CD4-positive, alpha-beta T cell treated with Interleukin-12 subunit alpha and Interleukin-12 subunit beta, for 1 hour (primary cell): Measurements from ENCODE around the gene ZNF559.
"Not testable (repeated sequence)": the region's sequence is repeated elsewhere in the genome, so short reads cannot be mapped to it uniquely, and the experiment has no call there.

Experiments used
- DNase-seq: peaks from one replicate; pipeline ENCODE4 v3.0.0-alpha.2; 2020

The ZNF559 gene

DNA sequence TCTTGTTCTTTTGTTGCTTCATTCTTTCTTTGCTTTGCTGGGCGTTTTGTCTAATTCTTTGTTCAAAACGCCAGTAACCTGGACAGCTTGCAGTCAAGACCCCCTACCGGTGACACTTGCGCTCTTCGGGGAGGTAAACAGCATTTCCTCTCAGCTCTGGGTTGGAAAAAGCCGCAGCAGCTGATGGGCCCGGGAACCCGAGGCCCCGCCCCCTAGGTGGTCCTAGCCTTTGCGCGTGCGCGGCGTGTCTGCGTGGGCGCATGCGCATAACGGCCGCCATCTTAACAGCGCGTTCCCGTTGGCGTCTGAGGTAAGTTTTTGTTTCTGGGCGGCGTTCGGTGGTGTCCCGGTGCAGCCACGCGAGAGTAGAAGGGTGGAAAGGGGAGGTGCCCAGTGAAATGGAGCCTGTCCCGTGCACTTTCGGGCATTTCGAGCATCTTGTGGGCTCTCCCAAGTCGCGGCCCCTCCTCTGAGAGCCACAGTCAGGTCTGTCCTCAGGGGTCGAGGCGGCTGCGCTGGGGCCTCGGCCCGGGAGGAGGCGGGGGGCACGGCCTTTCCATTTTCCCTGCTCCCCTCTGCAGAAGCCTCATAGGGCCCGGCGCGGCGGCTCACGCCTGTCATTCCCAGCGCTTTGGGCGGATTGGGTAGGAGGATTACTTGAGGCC is at the start of gene ZNF559:
Gene ZNF559 (plus strand): TSS at position 261 of the 665 bp plus-strand sequence. CDS start 14,371 bp downstream, outside the sequence.
- DNase-seq, result peak; percentile 97

DNA sequence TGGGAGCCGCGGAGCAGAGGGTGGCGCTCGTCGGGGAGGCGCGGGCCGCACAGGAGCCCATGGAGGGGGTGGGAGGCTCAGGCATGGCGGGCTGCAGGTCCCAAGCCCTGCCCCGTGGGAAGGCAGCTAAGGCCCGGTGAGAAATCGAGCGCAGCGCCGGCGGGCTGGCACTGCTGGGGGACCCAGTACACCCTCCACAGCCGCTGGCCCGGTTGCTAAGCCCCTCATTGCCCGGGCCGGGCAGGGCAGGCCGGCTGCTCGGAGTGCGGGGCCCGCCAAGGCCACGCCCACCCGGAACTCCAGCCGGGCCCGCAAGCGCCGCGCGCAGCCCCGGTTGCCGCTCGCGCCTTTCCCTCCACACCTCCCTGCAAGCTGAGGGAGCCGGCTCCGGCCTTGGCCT is 40.5 kb upstream of the ZNF559 start:
- peak; percentile 20 for DNase-seq

DNA sequence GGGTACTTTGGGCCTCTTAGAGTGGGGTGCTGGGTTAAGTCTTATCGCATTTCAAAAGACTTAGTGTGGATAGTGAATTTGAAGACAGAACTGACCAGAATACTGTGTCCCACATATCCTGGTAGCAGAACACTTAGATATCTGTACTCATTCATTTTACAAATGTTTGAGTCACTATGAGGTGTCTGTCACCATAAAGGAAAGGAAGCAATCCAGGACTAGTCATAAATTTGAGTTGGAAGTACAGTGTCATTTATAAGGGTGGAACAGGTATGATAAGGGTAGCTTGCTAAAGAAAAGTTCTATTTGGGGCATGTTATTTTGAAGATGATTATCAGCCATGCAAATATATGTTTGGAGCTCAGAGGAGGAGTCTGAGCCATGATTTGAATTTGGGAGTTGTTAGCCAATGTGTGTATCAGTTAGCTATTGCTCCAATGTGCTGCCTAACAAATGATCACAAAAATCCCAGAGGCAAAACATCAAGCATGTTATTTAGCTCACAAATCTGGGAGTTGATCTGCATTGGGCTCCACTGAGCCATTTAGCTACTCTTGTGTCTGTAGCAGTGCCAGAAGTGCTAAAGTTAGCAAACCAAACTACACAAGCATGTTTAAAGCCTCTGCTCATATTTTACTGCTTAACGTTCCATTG is 34.6 kb upstream of the ZNF559 start:
- no peak for DNase-seq

DNA sequence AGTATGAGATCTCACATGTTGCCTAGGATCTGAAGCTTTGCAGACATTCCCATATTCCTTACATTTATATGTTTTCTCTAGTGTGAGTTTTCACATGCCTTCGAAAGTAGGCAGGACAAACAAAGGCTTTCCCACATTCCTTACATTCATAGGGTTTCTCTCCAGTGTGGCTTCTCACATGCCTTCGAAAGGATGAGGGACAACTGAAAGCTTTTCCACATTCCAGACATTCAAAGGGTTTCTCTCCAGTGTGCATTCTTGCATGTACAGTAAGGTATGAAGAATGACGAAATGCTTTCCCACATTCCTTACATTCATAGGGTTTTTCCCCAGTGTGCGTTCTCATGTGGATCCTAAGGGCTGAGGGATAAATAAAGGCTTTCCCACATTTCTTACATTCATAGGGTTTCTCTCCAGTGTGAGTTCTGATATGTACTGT is 28.5 kb upstream of the ZNF559 start:
- no peak for DNase-seq

DNA sequence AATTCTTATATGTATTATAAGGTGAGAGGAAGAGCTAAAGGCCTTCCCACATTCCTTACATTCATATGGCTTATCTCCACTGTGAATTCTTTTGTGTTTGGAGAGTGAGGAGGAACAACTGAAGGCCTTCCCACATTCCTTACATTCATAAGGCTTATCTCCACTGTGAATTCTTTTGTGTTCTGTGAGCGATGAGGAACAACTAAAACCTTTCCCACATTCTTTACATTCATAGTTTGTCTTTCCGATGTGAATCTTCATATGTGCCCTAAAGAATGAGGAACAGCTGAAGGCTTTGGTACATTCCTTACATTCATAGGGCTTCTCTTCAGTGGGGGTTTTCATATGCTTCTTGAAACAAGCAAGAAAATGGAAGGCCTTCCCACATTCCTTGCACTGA is 27.6 kb upstream of the ZNF559 start:
- no peak for DNase-seq

DNA sequence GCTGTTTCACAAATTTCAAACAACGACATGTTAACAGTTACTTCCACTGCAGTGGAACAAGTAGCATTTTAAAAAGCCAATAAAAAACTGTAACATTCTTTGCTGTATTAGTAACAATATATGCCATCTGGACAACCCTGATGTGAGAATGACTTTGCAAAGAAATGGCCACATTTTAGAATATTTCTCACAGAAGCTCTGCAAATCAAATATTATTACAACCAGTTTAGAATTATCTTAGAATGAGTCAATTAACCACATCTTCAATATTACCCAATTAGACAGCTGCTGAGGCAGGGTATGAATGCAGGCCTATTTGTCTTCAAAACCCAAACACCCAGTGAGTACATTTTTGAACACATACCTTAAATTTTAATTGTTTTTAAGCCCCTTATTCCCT is 17.5 kb upstream of the ZNF559 start:
- DNase-seq, result no peak

DNA sequence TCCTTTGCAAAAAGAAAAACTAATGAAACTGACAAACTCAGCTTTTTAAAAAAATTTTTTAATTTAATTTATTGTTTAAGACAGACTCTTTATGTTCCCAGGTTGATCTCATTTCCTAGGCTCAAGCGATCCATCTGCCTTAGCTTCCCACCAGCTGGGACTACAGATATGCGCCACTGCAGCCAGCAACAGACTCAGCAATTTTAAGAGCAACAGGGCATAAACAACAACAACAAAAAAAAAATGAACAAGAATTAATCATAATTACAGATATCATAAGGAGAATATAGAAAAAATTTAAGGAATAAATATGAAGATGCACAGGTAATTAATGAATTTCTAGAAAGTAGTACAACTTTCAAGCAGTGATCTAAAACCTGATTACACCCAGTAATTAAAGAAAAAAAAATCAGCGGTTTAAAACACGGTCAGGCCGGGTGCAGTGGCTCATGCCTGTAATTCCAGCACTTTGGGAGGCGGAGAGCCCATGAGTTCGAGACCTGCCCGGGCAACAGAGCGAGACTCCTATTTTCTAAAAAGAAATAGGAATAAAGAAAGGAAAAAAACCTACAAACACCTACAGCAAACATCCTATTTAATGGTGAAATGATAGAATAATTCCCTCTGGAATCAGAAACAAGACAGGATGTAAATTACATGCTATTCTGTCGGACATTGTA is 15.7 kb upstream of the ZNF559 start:
- no peak for DNase-seq

DNA sequence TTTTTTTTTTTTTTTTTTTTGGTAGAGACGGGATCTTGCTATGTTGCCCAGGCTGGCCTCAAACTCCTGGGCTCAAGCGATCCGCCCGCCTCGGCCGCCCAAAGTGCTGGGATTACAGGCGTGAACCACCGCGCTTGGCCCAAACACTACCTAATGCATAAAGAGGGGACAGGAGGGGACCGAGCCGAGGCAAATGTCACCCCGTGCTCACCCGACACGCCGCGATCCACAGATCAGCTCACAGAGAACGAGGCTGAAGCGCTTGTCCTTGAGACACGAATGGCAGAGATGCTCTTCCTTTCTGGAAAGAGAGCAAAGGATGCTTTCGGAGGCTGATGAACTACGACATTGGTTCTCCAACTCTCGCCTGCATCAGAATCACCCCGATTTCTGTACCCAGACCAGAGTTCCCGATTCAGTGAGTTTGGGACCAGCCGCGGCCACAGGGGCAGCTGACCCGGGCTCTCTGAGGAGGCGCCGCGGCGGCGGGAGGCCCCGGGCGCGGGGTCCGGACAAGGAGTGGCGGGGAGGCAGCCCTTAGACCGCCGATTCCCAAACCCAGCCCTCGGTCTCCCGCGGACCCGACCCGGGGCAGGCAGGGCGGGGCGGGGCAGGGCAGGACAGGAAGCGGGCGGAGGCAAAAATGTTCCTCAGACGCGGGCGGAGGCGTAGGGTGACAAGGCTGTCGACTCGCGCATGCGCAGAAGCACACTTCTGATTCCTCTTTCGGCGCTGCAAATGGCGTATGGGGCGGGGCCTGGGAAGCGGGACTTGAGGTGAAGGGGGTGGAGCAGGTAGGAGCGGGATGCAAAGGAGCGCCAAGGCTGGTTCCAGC is 14.6 kb upstream of the ZNF559 start, which contains the start of gene ZNF699:
Gene ZNF699 (minus strand): TSS at position 700 of the 835 bp plus-strand sequence. CDS start 4,719 bp downstream, outside the sequence.
- peak; percentile 98 for DNase-seq

DNA sequence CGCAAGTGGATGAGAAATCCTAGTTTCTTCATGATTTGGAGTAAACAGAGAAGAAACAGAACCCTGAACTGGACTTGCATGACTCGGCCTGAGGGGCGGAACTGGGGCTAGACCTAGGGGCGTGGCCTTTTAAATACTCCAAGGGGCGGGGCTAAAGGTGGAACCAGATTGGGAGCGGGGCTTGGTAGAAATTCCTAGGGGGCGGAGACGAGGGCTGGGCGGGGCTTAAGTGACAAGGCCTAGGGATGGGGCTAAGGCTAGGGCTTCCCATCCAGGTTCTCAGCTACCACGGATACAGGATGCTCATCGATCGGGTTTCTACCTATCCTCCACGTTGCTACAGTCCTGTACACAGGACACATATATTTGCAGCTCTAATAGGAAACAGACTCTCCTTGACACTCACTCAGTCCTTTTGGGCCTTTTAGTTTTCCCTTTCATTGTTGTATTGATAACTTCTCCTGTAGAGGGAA is 14.0 kb upstream of the ZNF559 start:
- DNase-seq, result no peak

DNA sequence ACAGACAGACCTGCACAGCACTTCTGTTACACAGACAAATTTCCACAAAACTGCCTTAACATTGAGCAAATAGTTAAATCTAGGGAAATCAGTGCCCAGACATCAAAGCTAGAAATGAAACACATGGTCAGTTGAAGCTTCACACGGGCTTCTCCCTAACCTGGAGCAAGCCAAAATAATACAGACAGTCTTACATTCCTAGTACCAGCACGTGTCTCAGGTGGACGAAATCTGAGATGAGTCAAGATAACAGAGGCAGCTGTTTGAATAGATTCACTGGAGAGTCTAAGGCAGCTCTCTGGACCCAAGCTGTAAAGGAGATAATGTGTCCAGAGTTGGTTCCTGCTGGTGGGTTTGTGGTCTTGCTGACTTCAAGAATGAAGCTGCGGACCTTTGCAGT is 10.2 kb upstream of the ZNF559 start:
- no peak for DNase-seq

DNA sequence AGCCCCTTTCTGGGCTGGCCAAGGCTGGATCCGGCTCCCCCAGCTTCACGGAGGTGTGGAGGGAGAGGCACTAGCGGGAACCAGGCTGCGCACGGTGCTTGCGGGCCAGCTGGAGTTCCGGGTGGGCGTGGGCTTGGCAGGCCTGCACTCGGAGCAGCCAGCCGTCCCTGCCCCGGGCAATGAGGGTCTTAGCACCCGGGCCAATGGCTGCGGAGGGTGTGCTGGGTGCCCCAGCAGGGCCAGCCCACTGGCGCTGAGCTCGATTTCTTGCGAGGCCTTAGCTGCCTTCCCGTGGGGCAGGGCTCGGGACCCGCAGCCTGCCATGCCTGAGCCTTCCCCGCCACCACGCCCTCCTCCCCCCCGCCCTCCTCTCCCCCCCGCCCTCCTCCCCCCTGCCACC is 2.6 kb upstream of the ZNF559 start:
- DNase-seq, result no peak

DNA sequence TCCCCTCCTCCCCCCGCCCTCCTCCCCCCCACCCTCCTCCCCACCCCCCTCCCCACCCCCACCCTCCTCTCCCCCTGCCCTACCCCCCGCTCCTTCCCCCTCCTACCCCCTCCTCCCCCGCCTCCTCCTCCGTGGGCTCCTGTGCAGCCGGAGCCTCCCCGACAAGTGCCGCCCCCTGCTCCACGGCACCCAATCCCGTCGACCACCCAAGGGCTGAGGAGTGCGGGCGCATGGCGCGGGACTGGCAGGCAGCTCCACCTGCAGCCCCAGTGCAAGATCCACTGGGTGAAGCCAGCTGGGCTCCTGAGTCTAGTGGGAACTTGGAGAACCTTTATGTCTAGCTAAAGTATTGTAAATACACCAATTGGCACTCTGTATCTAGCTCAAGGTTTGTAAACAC is 2.2 kb upstream of the ZNF559 start:
- DNase-seq, result not testable (repeated sequence)

DNA sequence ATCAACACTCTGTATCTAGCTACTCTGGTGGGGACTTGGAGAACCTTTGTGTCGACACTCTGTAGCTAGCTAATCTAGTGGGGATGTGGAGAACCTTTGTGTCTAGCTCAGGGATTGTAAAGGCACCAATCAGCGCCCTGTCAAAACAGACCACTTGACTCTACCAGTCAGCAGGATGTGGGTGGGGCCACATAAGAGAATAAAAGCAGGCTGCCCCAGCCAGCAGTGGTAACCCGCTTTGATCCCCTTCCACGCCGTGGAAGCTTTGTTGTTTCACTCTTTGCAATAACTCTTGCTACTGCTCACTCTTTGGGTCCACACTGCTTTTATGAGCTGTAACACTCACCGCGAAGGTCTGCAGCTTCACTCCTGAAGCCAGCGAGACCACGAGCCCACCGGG is 1.8 kb upstream of the ZNF559 start:
- DNase-seq, result not testable (repeated sequence)

DNA sequence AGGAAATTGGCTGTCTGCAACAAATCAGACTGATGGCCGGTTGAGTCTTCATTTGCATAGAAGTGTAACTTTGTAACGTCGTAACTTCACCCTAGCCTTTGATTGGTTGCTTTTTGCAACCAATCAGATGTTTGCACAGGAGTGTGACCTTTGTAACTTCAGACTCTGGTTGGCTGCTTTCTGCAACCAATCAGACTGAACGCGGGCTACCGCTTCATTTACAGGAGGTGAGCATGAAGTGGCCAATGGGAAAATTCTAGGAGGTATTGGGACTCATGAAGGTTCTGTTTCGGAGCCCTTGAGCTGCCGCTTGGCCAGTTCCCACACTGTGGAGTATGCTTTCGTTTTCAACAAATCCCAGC is 441 bp upstream of the ZNF559 start:
- DNase-seq, result peak; percentile 76

DNA sequence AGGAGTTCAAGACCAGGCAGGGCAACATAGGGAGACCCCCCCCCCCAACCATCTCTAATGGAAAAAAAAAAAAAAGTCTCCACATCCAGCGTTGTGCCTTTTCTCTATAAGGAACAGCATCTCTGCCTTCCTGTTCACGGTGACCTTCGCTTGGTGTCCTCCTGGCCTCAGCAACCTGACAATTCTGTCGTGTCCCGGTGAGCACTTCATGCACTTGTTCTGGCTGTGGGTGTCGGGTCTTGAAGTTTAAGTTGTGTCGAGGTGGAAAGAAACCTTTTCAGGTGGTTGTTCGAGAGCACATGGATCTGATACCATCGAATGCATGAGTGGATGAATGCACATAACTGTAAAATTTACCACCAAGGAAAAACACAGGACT is 594 bp downstream of the ZNF559 start:
- DNase-seq, result no peak

DNA sequence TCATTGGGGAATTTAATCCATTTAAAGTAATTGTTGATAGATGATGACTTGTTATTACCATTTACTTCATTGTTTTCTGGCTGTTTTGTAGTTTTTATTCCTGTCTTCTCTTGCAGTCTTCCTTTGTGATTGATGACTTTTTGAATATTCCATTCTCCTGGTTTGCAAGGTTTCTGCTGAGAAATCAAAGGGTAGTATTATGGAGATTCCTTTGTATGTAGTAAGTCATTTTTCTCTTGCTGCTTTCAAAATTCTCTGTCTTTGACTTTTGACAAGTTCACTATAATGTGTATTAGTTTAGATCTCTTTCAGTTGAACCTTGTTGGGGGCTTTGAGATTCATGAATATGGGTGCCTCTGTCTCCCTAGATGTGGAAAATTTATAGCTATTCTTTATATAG is 6.0 kb downstream of the ZNF559 start:
- no peak for DNase-seq

DNA sequence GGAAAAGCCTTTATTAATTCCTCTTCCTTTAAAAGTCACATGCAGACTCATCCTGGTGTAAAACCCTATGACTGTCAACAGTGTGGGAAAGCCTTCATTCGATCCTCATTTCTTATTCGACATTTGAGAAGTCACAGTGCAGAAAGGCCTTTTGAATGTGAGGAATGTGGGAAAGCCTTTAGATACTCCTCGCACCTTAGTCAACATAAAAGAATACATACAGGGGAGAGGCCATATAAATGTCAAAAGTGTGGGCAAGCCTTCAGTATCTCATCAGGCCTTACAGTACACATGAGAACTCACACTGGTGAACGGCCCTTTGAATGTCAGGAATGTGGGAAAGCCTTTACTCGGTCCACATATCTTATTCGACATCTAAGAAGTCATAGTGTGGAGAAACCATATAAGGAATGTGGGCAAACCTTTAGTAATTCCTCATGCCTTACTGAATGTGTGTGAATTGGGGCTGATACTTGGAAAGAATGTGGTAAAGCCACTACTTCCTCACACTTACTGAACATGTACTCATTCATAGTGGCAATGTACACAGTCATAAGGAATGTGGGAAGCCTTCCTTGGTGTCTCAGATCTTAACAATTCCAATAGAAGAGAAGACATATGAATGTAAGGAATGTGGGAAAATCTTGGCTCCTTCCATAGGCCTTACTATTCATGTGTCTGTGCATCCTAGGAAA is 18.8 kb downstream of the ZNF559 start:
- DNase-seq, result no peak

DNA sequence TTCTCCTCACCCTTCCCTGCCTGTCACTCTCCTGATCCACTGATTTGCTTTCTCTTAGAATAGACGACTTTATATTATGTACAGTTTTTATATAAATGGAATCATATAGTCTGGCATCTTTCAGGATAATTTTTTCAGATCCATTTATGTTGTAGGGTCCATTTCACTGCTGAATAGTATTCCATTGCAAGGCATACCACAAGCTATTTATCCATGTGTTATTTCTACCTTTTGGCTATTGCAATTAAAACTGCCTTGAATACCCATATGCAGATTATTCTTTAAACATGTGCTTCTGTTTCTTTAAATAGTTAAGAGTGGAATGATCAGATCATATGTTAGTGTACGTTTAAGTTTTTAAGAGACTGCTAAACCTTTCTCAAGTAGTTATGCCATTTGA is 21.0 kb downstream of the ZNF559 start:
- no peak for DNase-seq

DNA sequence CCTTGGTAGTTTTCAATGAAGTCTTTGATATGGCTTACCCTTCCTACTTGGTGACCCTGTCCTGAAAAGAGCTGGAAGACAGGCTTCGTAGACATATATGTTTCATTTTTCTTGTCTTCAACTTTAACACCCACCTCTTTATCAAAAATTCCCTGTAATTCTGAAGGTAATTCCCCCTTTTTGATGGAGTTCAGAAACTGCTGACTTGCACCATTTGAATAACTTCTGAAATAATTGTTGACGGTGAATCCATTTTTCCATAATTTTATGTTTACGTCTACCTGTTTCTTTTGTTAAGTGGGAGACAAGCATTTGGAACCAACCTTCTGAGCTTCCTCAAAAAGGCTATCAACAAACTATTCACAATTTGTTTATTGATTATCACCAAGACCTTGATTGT is 24.3 kb downstream of the ZNF559 start:
- no peak for DNase-seq

DNA sequence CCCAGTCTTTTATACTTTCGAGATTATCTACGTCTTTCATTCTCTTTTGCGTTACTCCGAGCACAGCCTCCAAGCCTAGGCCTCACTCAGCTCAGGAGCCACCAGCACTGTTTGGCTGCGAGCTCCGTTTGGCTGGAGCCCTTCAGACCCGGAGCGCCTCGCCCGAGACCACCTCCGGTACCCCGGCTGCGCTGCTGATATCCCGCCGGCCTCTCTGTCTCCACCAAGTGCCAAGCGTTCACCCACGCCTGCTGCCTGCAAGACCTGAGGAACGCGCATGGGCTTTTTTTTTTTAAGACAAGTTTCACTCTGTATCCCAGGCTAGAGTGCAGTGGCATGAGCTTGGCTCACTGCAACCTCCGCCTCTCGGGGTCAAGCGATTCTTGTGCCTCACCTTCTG is 24.7 kb downstream of the ZNF559 start:
- DNase-seq, result no peak

DNA sequence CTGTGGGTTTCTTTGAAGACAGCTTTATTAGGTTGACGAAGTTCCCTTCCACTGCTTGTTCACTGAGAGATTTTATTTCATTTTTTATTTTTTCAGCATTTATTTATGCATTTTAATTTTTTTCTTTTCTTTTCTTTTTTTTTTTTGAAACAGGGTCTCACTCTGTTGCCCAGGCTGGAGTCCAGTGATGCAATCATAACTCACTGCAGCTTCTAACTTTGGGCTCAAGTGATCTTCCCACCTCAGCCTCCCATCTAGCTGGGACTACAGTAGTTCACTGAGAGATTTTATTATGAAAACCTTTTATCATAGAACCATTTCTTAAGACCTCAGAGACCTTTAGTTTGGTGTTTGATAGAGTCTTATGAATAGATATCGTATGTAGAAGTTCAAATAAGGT is 28.5 kb downstream of the ZNF559 start:
- DNase-seq, result no peak

DNA sequence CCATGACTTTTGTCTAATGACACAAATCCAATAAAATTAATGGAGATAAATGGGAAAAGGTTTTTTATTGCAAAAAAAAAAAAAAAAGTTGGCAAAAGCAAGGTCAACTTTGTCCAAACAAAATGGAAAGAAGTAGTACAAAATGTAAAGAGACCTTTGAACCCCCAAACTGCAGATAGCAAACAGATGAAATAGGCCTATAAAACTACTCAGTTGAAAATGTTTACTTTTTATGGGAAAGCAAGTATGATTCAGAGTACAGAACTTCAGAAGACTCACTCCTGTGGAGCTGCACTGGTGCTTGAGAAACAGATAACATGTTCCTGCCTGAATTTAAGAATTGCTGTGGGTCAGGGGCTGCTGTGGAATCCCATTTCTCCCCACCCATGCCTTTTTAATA is 29.0 kb downstream of the ZNF559 start:
- no peak for DNase-seq

DNA sequence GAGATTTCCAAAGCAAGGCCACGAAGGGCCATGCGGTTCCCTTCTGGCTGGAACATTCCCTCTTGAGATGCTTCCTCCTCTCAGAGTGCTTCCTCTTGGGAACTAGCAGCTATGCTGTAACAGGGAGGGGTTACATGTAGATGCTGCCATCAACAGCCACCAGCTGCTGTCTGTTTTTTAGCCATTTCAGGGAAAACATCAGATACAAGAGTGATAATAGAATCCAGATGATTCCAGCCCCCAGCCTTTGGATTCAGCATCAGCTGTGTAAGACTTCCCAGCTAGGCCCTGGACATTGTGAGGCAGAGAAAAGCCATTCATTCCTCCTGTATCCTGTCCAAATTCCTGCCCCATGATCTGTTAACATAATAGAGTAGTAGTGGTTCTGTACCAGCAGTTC is 30.7 kb downstream of the ZNF559 start:
- DNase-seq, result no peak
